ENCODE measurements around the gene ARHGAP31. TPM values are rescaled to one million over a fixed set of nuclear protein-coding genes. Genes with fewer than 3 reads are reported as not detected.

Gene ARHGAP31
- total and polyA plus RNA-seq, 2 of the 8 experiments (the other 6 are each of a cell fraction or from before 2014, with no cell fraction given) = 1.1 to 7.6 TPM

- H3K79me2 ChIP-seq (ENCODE audit: control insufficient read depth in 1 of 2, insufficient read depth in 2 of 2, low read length in 2 of 2) = no peaks in the 10 kb centered on the region
- no peak overlapping the region for H2AK5ac ChIP-seq (ENCODE audit: low read depth, low read length)
- H3K27ac ChIP-seq (ENCODE audit: low read depth, low read length) = no peak overlapping the region
- H3K36me3 ChIP-seq (ENCODE audit: control insufficient read depth in 2 of 4, insufficient read depth in 4 of 4, low read length in 3 of 4) = no peaks in the 10 kb centered on the region
- H2BK5ac ChIP-seq (ENCODE audit: low read depth, low read length) = no peak overlapping the region
- peaks cover 0 to 6% (median 0%) of the 10 kb centered on the region in 4 experiments; a peak in 1 of 7 replicates for H3K27me3 ChIP-seq (replicated peaks in 1 of 4; ENCODE audit: control insufficient read depth in 3 of 4, extremely low read depth in 1 of 4, insufficient read depth in 3 of 4, low read length in 3 of 4)
- H3K56ac ChIP-seq (replicated peaks; ENCODE audit: insufficient read length, low read depth, low read length) = no peak overlapping the region
- no peak overlapping the region for H2AFZ ChIP-seq (ENCODE audit: low read length)
- H4K8ac ChIP-seq (ENCODE audit: extremely low read depth, insufficient read depth, low read length) = no peak overlapping the region
- H2BK12ac ChIP-seq (ENCODE audit: low read depth, low read length) = no peak overlapping the region
- H4K91ac ChIP-seq (replicated peaks; ENCODE audit: insufficient read length, low read length) = no peak overlapping the region
- no peak overlapping the region for H3K14ac ChIP-seq (ENCODE audit: insufficient read length)
- no peak overlapping the region for H4K5ac ChIP-seq (ENCODE audit: insufficient read length, low read depth, low read length)
- H3K23me2 ChIP-seq (ENCODE audit: low read depth, low read length) = no peaks in the 10 kb centered on the region
- H4K20me1 ChIP-seq (replicated peaks in 1 of 2; ENCODE audit: control insufficient read depth in 1 of 2, insufficient read depth in 2 of 2, low read length in 2 of 2) = no peaks in the 10 kb centered on the region
- ChIA-PET POLR2A (ENCODE audit: partially characterized antibody) (interaction anchor here (0.9 to 2.4 kb wide), 6 partner anchors 9 to 105 kb away, joined by 3 to 7 read pairs (median 4); partner anchors contain the start of gene B4GALT4), CTCF (ENCODE audit: partially characterized antibody) (interaction anchor here (0.9 to 3.2 kb wide), 12 partner anchors 9 to 133 kb away, joined by 3 to 16 read pairs (median 4); no protein-coding TSS in a partner anchor)
- no peak for DNase-seq (ENCODE audit: low read depth in 1 of 2, low spot score in 2 of 2)
- no peak overlapping the region for H3K4me3 ChIP-seq (ENCODE audit: extremely low read depth in 1 of 4, insufficient read depth in 2 of 4, low read depth in 3 of 4, low read length in 4 of 4)
- H2BK20ac ChIP-seq (ENCODE audit: low read length) = no peak overlapping the region
- peaks cover 2 to 20% (median 8%) of the 10 kb centered on the region in 4 experiments; a peak in 6 of 7 replicates for H3K4me1 ChIP-seq (replicated peaks in 1 of 4; ENCODE audit: control insufficient read depth in 3 of 4, insufficient read depth in 4 of 4, low read length in 3 of 4)
- no peak overlapping the region for H3K4me2 ChIP-seq (ENCODE audit: insufficient read depth in 1 of 2, low read depth in 2 of 2, low read length in 2 of 2)
- H3K23ac ChIP-seq (ENCODE audit: insufficient read length) = no peak overlapping the region
- WGBS, 2 experiments (ENCODE audit: extremely low coverage in 1 of 2, insufficient coverage in 1 of 2, insufficient read length in 1 of 2, insufficient replicate concordance in 2 of 2, low coverage in 1 of 2, low lambda C conversion rate in 2 of 2, missing lambda C conversion rate in 1 of 2) = 86% methylated on average over 1 of the region's 1 CpG; no CpG with 5 or more reads in 1 of the 2 experiments
- no peak overlapping the region for H2BK120ac ChIP-seq (replicated peaks; ENCODE audit: low read depth, low read length)
- no peak for FAIRE-seq
- no peak overlapping the region for H3K9ac ChIP-seq (replicated peaks in 1 of 4; ENCODE audit: extremely low read depth in 1 of 4, low read depth in 3 of 4, low read length in 3 of 4)
- H3K79me1 ChIP-seq (ENCODE audit: low read depth, low read length) = no peaks in the 10 kb centered on the region
- no peak overlapping the region for H3K4ac ChIP-seq (replicated peaks; ENCODE audit: insufficient read length, low read depth, low read length)
- H2BK15ac ChIP-seq (ENCODE audit: low read length) = no peak overlapping the region
- H3K18ac ChIP-seq (ENCODE audit: extremely low read depth, low read length) = no peak overlapping the region
- H3K9me3 ChIP-seq (ENCODE audit: insufficient read depth in 2 of 2, low read depth in 1 of 2, low read length in 1 of 2) = no peaks in the 10 kb centered on the region
- TF ChIP-seq SIX5 (IDR thresholded peaks at IDR 0.05; ENCODE audit: low read depth, low read length) (no peak), JUN (IDR thresholded peaks at IDR 0.05; ENCODE audit: low read depth, low read length) (no peak), RNF2 (IDR thresholded peaks at IDR 0.05; ENCODE audit: borderline replicate concordance, low read depth, low read length, missing control alignments, poor library complexity, severe bottlenecking) (no peak), YY1 (IDR thresholded peaks at IDR 0.05; ENCODE audit: low read depth, low read length) (no peak), NANOG (IDR thresholded peaks at IDR 0.05; ENCODE audit: insufficient read depth, low read depth, low read length, poor library complexity, severe bottlenecking) (no peak), MAFK (IDR thresholded peaks at IDR 0.05; ENCODE audit: low read depth, low read length) (no peak), E2F6 (IDR thresholded peaks at IDR 0.05) (no peak), CTCF (IDR thresholded peaks at IDR 0.05; ENCODE audit: control extremely low read depth in 1 of 3, insufficient read depth in 1 of 3, low read depth in 1 of 3, low read length in 3 of 3) (no peak), GTF2F1 (IDR thresholded peaks at IDR 0.05; ENCODE audit: borderline replicate concordance, low read depth, low read length) (no peak), SUZ12 (IDR thresholded peaks at IDR 0.05; ENCODE audit: low read length) (no peak)
Observed at GRCh38 chr3:119346076-119346496, 51.9 kb downstream of the ARHGAP31 start.

All from H1 (cell line).